Mammary epithelial cell (primary cell): Measurements from ENCODE around the gene UVRAG.

Experiments
- CTCF ChIP-seq, 2 donors: IDR thresholded peaks in 1 of 2; conservative IDR thresholded peaks in 1 of 2; 2 replicates each; pipeline ENCODE4 v1.5.1; 2011 to 2012; ENCODE audit warnings: inconsistent platforms in 2 of 2, low read length in 2 of 2, mild to moderate bottlenecking in 2 of 2, control low read depth in 1 of 2, low read depth in 1 of 2; ENCODE audit not compliant: insufficient read depth in 1 of 2; ENCODE audit errors: extremely low read depth in 1 of 2
- EZH2 ChIP-seq: IDR thresholded peaks from 2 replicates; pipeline ENCODE4 v1.6.1; 2012; ENCODE audit warnings: low read length, inconsistent platforms, borderline replicate concordance

- TF ChIP-seq CTCF (conservative IDR thresholded peaks at IDR 0.05 in 1 of 2, IDR thresholded peaks at IDR 0.05 in 1 of 2; ENCODE audit: extremely low read depth in 1 of 2, insufficient read depth in 1 of 2, low read depth in 1 of 2, low read length in 2 of 2), result no peak
- no peak for TF ChIP-seq EZH2
These were observed 290.6 kb downstream of the UVRAG start for GRCh38 chr11:76105637-76106036.
